Measurements from ENCODE around the gene KAZN. TPM values are rescaled to one million over a fixed set of nuclear protein-coding genes. Genes with fewer than 3 reads are reported as not detected.

Gene KAZN
- total and polyA plus RNA-seq, 2 donors from 2014 or later, result 17.4 to 60.8 TPM

DNA sequence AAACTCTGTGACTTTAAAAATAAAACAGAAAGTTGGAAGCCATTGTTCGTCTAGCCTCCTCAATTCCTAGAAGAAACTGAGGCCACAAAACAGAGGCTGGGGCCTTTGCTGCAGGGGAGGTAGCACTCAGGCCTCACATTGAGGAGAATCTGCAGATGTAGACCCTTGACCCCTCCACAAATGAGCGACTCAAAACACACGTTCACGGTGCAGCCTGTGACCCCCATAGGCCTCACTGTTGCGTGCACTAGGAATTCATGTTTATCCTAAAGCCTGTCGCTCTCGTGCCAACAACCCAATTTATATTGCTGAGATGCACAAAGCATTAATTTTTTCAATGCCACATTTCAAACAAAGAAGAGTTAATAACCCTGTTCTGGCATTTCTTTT, 560.7 kb downstream of the KAZN start:
- H3K27ac ChIP-seq (ENCODE audit: low read depth in 2 of 2, low read length in 2 of 2), result peak overlapping the region in 1 of 2 donors; percentile 63
- H3K4me3 ChIP-seq (ENCODE audit: low read length in 3 of 3), result peak overlapping the region in 1 of 3 donors; percentile 22
- no peak for FAIRE-seq
- TF ChIP-seq, protein P1, sequence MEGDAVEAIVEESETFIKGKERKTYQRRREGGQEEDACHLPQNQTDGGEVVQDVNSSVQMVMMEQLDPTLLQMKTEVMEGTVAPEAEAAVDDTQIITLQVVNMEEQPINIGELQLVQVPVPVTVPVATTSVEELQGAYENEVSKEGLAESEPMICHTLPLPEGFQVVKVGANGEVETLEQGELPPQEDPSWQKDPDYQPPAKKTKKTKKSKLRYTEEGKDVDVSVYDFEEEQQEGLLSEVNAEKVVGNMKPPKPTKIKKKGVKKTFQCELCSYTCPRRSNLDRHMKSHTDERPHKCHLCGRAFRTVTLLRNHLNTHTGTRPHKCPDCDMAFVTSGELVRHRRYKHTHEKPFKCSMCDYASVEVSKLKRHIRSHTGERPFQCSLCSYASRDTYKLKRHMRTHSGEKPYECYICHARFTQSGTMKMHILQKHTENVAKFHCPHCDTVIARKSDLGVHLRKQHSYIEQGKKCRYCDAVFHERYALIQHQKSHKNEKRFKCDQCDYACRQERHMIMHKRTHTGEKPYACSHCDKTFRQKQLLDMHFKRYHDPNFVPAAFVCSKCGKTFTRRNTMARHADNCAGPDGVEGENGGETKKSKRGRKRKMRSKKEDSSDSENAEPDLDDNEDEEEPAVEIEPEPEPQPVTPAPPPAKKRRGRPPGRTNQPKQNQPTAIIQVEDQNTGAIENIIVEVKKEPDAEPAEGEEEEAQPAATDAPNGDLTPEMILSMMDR (IDR thresholded peaks at IDR 0.05; ENCODE audit: borderline replicate concordance, extremely low read depth, insufficient read depth), result no peak
- intact Hi-C loops (cut with DNase I), result no loop called here
- DNase-seq, result no peak
- H3K36me3 ChIP-seq (ENCODE audit: control insufficient read depth in 2 of 3, insufficient read depth in 3 of 3, low read length in 3 of 3), result no peaks in the 10 kb centered on the region
- H3K4me1 ChIP-seq (ENCODE audit: control insufficient read depth in 2 of 3, insufficient read depth in 2 of 3, low read depth in 1 of 3, low read length in 3 of 3), result peaks cover 0 to 47% (median 38%) of the 10 kb centered on the region in 3 donors
- no peaks in the 10 kb centered on the region for H3K9me3 ChIP-seq (ENCODE audit: control insufficient read depth in 2 of 3, insufficient read depth in 1 of 3, low read length in 3 of 3)
- H3K27me3 ChIP-seq (ENCODE audit: control insufficient read depth, insufficient read depth, low read length), result no peaks in the 10 kb centered on the region
- no peak overlapping the region for H3K9ac ChIP-seq (ENCODE audit: low read length in 3 of 3)

DNA sequence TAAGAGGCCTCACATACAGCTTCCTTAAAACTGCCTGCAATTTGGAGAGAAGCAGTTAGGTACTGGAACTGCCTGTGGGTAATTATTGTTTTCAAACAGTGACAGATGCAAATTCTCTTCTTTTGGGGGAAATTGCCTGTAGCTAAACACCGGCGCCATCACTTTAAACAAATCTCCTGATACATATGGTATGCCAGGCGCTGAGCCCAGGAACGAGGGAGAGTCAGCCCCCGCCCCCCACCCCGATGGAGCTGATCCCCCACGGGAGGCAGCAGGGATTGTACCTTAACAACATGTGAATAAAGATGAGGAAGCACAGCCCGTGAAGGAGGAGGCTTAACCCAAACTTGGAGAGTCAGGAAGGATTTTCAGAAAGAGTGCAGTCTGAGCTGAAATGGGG, 562.1 kb downstream of the KAZN start:
- TF ChIP-seq, protein P1 (IDR thresholded peaks at IDR 0.05; ENCODE audit: borderline replicate concordance, extremely low read depth, insufficient read depth), result no peak
- peaks cover 0 to 39% (median 34%) of the 10 kb centered on the region in 3 donors for H3K4me1 ChIP-seq (ENCODE audit: control insufficient read depth in 2 of 3, insufficient read depth in 2 of 3, low read depth in 1 of 3, low read length in 3 of 3)
- H3K4me3 ChIP-seq (ENCODE audit: low read length in 3 of 3), result no peak overlapping the region
- no peak overlapping the region for H3K9ac ChIP-seq (ENCODE audit: low read length in 3 of 3)
- no peaks in the 10 kb centered on the region for H3K36me3 ChIP-seq (ENCODE audit: control insufficient read depth in 2 of 3, insufficient read depth in 3 of 3, low read length in 3 of 3)
- intact Hi-C loops (cut with DNase I), result no loop called here
- FAIRE-seq (no peak), DNase-seq (no peak)
- peak overlapping the region in 1 of 2 donors; percentile 23 for H3K27ac ChIP-seq (ENCODE audit: low read depth in 2 of 2, low read length in 2 of 2)
- H3K27me3 ChIP-seq (ENCODE audit: control insufficient read depth, insufficient read depth, low read length), result no peaks in the 10 kb centered on the region
- H3K9me3 ChIP-seq (ENCODE audit: control insufficient read depth in 2 of 3, insufficient read depth in 1 of 3, low read length in 3 of 3), result no peaks in the 10 kb centered on the region

DNA sequence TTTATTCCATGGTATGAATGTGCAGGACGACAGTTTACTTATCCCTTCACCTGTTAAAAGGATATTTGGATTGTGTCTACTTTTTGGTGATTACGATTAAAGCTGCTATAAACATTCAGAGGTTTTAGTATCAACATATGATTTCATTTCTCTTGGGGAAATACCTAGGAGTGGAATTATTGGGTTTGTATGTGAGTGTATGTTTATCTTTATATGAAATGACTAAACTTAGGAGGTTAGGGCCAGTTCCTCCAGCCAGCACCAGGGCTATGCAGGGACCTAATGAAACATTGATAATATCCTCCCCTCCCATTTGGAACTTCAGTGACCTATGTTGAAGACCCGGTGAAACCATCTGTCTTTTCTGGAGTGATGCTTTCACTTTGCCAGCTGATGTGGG, 568.9 kb downstream of the KAZN start:
- no peaks in the 10 kb centered on the region for H3K9me3 ChIP-seq (ENCODE audit: control insufficient read depth in 2 of 3, insufficient read depth in 1 of 3, low read length in 3 of 3)
- FAIRE-seq (no peak), DNase-seq (no peak)
- no peak overlapping the region for H3K9ac ChIP-seq (ENCODE audit: low read length in 3 of 3)
- no peaks in the 10 kb centered on the region for H3K27me3 ChIP-seq (ENCODE audit: control insufficient read depth, insufficient read depth, low read length)
- H3K36me3 ChIP-seq (ENCODE audit: control insufficient read depth in 2 of 3, insufficient read depth in 3 of 3, low read length in 3 of 3), result no peaks in the 10 kb centered on the region
- intact Hi-C loops (cut with DNase I), result no loop called here
- no peak overlapping the region for H3K4me3 ChIP-seq (ENCODE audit: low read length in 3 of 3)
- TF ChIP-seq, protein P1 (IDR thresholded peaks at IDR 0.05; ENCODE audit: borderline replicate concordance, extremely low read depth, insufficient read depth), result no peak
- H3K4me1 ChIP-seq (ENCODE audit: control insufficient read depth in 2 of 3, insufficient read depth in 2 of 3, low read depth in 1 of 3, low read length in 3 of 3), result peaks cover 0 to 27% (median 18%) of the 10 kb centered on the region in 3 donors
- H3K27ac ChIP-seq (ENCODE audit: low read depth in 2 of 2, low read length in 2 of 2), result peak overlapping the region in 1 of 2 donors; percentile 2

Measured in kidney (tissue), 14 donors.